ENCODE data around the gene MAP1S. TPM values are rescaled to one million over a fixed set of nuclear protein-coding genes. Genes with fewer than 3 reads are reported as not detected.

Gene MAP1S
- total RNA-seq, 1 donor from 2014 or later: 66.7 TPM

Other genes starting within 250 kb of the MAP1S start
- 3.1 and 3.5 TPM in 2 replicates for gene SLC27A1, start 249.0 kb upstream of the MAP1S start, total RNA-seq
- gene PGLS, start 207.8 kb upstream of the MAP1S start, total RNA-seq: 81.4 and 85.7 TPM in 2 replicates
- gene COLGALT1, start 163.8 kb upstream of the MAP1S start, total RNA-seq: 77.0 and 84.3 TPM in 2 replicates
- gene UNC13A, start 31.1 kb upstream of the MAP1S start, total RNA-seq: 0.02 TPM in 1 of 2 replicates, not detected in the other
- 74.7 and 75.6 TPM in 2 replicates for gene FCHO1, start 32.0 kb downstream of the MAP1S start, total RNA-seq
- gene B3GNT3, start 75.7 kb downstream of the MAP1S start, total RNA-seq: not detected in 2 replicates
- 6.2 and 6.9 TPM in 2 replicates for gene INSL3, start 102.0 kb downstream of the MAP1S start, total RNA-seq
- 212 and 221 TPM in 2 replicates for gene JAK3, start 128.5 kb downstream of the MAP1S start, total RNA-seq
- gene RPL18A, start 140.4 kb downstream of the MAP1S start, total RNA-seq: 2,784 and 2,842 TPM in 2 replicates
- 0.69 and 0.75 TPM in 2 replicates for gene SLC5A5, start 152.5 kb downstream of the MAP1S start, total RNA-seq
- gene CCDC124, start 213.5 kb downstream of the MAP1S start, total RNA-seq: 116 and 123 TPM in 2 replicates
- 0.14 and 0.16 TPM in 2 replicates for gene KCNN1, start 247.6 kb downstream of the MAP1S start, total RNA-seq